Measurements from ENCODE around the gene DNAL4. TPM values are rescaled to one million over a fixed set of nuclear protein-coding genes. Genes with fewer than 3 reads are reported as not detected.
A peak's percentile ranks its signal among the peaks of the same experiment; 100 is the strongest.
"Not testable (repeated sequence)": the region's sequence is repeated elsewhere in the genome, so short reads cannot be mapped to it uniquely, and the experiment has no call there.

DNAL4 gene
- total RNA-seq, 1 donor from 2014 or later = 13.2 TPM

DNA sequence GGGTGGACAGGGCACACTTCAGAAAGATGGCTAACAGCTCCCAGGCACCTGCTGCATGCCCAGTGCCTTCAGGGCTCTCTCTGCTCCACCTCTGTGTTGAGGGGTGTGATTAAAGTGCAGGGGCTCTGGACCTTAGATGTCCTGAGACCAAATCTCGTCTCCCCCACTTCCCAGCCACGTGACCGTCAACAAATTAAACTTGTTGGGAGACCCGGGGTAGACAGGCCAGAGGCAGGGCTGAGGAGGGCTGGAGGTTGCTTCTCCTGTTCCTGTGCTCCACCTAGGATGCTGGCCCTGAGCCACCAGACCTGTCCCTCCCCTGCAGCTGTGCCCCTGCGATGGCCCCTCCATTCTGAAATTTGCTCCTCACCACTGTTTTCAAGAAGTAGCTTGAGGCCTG, 32.9 kb upstream of the DNAL4 start:
- no peak for ATAC-seq

GRCh38 chr22:38826386-38826785, 32.4 kb upstream of the DNAL4 start:
- ATAC-seq = no peak

- ATAC-seq = peak; percentile 58
These were observed 30.6 kb upstream of the DNAL4 start for GRCh38 chr22:38824585-38824984.

- no peak for ATAC-seq
These were observed 29.7 kb upstream of the DNAL4 start for GRCh38 chr22:38823637-38824036.

DNA sequence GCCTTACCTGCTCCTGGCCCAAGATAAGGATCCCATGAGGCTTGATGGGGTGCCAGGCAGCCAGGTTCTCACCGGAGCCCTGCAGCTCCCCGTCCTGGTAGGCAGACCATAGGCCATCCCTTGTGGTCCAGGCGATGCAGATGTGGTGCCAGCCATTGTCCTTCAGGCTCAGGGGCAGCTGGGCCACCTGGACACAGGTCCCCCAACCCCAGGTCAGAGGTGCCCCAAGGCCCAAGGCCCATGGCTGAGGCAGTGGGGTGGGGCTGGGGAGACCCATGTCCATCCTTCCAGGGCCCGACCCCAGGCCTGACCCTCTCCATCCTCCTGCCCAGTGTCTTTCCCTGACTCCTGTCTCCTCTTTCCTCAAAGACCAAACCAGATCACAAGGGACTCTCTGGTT, 29.1 kb upstream of the DNAL4 start:
- no peak for ATAC-seq

- no peak for ATAC-seq
These were observed 26.1 kb upstream of the DNAL4 start for GRCh38 chr22:38820020-38820419.

- no peak for ATAC-seq
These were observed 25.5 kb upstream of the DNAL4 start for GRCh38 chr22:38819387-38819940.

DNA sequence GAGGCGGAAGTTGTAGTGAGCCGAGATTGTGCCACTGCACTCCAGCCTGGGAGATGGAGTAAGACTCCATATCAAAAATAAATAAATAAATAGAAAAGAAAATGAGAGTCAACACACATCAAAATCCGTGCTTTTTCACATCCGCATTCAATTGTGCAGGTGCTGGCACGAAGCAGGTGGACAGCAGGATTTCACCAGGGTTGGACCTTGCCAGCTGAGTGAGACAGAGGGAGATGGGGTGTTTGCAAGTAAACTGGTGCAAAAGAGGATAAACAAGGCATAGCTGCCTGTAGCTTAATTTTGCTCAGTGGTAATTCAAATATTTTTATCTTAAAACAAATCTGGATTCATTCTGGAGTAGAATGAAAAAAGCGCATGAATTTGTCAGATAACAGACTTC, 23.3 kb upstream of the DNAL4 start:
- ATAC-seq = no peak

DNA sequence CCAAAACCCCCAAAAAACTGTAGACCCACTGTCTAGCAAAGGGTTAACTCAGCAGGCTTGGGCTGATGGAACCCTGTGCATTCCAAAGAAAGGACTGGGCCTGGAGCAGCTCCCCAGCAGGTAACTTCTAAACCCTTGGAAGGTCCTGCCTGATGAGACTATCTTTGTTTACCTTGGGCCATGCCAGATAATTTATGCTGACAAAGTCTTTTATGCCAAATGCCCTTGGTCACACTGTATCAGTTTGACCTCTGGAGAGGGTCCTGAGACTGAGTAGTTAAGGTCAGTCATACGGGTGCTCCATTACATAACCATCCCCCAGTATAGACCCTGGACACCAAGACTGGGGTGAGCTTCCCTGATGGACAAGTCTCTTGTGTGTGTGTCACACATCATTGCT, 21.9 kb upstream of the DNAL4 start:
- no peak for ATAC-seq

DNA sequence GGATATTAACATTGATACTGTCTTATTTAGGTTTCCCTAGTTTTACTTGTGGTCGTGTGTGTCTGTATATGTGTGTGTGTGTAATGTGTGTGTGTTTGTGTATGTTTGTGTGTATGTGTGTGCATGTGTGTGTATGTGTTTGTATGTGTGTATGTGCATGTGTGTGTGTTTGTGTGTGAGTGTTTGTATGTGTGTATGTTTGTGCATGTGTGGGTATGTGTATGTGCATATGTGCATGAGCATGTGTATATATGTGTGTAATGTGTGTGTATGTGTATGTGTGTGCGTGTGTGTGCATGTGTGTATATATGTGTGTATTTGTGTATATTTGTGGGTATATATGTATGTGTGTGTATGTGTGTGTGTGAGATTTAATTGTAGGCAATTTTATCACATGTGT, 17.3 kb upstream of the DNAL4 start:
- ATAC-seq = no peak

DNA sequence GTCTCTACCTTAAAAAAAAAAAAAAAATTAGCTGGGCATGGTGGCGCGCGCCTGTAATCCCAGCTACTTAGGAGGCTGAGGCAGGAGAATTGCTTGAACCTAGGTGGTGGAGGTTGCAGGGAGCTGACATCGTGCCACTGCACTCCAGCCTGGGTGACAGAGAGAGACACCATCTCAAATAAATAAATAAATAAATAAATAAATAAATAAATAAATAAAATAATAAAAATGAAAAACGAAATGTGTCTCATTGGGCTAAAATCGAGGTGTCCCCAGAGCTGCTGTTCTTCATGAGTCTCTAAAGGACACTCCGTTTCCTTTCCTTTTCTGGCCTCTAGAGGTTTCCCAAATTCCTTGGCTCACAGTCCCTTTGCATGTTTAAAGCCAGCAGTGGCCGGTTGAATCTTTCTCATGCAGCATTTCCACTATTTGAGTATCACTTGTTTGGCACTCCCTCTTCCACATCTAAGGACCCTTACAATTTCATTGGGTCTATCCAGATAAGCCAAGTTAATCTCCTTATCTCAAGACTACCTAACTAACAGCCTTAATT, 11.2 kb upstream of the DNAL4 start:
- not testable (repeated sequence) for ATAC-seq

GRCh38 chr22:38802671-38803121, 8.8 kb upstream of the DNAL4 start:
- peak; percentile 84 for ATAC-seq

DNA sequence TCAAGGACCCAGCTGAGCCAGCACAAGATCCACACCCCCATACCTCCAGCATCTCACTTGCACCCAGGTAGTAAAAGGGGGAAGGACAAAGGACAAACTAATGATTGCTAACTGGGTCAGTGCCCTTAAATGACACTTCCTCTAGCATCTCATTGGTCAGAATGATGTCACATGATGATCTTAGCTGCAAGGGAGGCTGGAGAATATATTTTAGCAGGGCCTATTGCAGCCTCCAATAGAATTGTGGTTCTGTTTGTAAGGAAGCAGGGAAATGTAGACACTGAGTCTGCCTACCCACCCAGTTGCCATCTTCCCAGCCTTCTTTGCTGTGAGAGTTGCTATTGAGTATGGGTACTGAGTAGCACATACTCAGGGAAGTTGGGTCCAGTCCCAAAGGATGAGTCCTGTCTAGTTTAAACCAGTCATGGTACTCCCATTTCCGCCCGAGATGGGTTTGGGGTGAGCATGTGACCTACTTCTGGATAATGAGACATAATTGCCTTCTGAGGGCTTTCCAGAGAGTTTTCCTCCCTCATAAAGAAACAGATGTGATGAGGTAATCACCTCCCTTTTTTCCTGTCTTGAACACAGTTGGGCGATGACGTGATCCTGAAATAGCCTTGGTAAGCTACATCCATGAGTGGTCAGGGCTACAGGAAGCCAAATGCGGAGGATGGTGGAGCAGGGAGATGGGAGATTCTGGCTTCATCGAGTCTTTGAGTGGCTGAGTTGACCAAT, 5.5 kb upstream of the DNAL4 start:
- ATAC-seq = no peak

- ATAC-seq = no peak
These were observed 4.6 kb upstream of the DNAL4 start for GRCh38 chr22:38798496-38798895.

DNA sequence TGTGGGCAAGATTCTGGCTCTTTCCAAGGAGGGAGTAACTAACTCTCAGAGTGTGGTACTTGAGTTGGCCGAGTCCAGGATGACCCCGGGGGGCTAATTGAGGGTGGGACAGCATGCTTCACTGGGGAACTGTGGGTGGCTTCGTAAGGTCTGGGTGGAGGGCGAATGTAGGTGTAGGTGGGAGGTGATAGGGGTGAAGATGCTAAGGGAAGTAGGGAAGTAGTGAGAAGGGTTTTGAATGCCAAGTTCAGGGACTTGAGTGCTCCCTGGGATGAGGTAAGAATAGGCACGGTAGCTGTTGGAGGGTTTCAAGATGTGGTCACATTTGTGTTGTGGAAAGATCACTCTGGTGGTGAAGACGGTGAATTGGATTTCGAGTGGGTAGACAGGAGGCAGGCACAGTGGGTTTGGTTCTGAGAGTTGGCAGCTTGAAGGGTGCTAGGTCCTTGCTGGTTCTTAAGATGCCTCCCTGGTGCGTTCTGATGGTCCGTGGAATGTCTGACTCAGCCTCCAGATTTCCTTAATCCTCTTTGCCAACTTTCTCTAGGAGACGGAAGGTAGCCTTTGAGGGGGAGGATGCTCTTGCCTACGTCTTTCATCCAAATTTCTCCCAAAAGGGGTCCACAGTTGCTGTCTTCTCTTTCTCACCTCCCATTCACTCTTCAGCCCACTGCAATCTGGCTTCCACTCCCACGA, 2.5 kb upstream of the DNAL4 start:
- no peak for ATAC-seq

DNA sequence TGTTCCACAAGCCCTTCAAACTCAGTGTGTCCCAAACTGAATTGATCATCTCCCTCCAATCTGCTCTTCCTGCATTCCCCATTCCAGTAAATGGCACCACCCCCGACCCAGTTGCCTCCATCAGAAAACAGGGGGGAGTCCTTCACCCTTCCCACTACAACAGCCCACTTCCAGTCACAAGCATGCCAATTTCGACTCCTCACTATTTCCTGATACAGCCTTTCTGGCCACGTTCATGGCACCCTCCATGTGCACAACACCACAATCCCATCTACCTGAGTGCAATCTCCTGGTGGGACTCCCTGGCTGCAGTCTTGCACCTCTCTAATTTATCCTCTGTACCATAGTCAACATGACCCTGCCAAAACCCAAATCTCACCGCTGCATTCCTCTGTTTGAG, 1.6 kb upstream of the DNAL4 start:
- no peak for ATAC-seq

- no peak for ATAC-seq
These were observed 626 bp downstream of the DNAL4 start for GRCh38 chr22:38793317-38793716.

GRCh38 chr22:38792833-38793232, 1.1 kb downstream of the DNAL4 start:
- ATAC-seq = no peak

- no peak for ATAC-seq
These were observed 4.3 kb downstream of the DNAL4 start for GRCh38 chr22:38789606-38790005.

- no peak for ATAC-seq
These were observed 5.1 kb downstream of the DNAL4 start for GRCh38 chr22:38788846-38789245.

DNA sequence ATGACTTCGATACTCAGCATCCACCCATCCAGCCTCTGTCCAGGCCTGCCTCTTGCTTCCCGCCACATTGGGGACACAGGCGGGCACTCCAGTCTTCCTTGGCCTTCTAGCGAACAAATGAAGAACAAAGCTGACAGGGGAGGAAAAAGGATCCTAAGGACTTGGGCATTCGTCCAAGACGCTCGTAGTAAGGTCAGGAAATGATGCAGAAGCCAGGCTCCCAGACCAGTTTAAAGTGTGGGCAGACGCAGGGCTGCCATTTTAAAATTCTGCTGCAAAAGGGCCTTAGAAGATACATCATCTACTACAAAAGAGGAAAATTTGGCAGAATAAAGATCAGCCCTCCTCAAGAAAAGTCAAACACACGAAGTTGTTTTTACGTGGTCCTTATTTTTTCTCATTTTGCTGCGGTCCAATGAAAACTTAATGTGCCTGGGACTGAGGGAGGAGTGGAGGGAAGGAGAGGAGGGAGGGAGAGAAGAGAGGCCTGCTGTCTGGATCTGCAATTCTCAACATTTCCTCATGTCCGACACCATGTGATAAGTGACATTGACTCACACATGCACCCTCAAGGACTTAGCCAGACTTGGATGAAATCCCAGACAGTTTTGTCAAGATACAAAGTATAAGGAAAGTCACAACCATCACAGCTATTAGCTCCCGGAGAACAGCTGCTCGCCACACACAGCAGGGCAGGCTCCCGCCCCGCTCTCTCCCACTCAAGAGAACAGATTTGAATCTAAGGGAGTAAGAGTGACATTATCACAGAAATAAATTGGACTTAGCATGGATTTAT, 5.7 kb downstream of the DNAL4 start:
- ATAC-seq = peak; percentile 45

GRCh38 chr22:38786631-38787030, 7.3 kb downstream of the DNAL4 start:
- no peak for ATAC-seq

- ATAC-seq = no peak
These were observed 9.1 kb downstream of the DNAL4 start for GRCh38 chr22:38784856-38785255.
